DOHH2 (cell line): Measurements from ENCODE around the gene COX7A2L.

Experiments used
- EZH2phosphoT487 ChIP-seq: fragments of 200-600 bp; sonication (generic); IDR thresholded peaks from 2 replicates; pipeline ENCODE4 v1.6.1; 2017; ENCODE audit warnings: borderline replicate concordance, mild to moderate bottlenecking, antibody characterized with exemption, low read length, moderate library complexity, mixed read lengths
- TF ChIP-seq, protein P1 (sequence below): fragments of 200-600 bp; sonication (generic); IDR thresholded peaks from one replicate; pipeline ENCODE4 v1.5.1; 2014; ENCODE audit warnings: antibody characterized with exemption, mild to moderate bottlenecking, low read depth, low read length; ENCODE audit not compliant: poor library complexity, severe bottlenecking

DNA sequence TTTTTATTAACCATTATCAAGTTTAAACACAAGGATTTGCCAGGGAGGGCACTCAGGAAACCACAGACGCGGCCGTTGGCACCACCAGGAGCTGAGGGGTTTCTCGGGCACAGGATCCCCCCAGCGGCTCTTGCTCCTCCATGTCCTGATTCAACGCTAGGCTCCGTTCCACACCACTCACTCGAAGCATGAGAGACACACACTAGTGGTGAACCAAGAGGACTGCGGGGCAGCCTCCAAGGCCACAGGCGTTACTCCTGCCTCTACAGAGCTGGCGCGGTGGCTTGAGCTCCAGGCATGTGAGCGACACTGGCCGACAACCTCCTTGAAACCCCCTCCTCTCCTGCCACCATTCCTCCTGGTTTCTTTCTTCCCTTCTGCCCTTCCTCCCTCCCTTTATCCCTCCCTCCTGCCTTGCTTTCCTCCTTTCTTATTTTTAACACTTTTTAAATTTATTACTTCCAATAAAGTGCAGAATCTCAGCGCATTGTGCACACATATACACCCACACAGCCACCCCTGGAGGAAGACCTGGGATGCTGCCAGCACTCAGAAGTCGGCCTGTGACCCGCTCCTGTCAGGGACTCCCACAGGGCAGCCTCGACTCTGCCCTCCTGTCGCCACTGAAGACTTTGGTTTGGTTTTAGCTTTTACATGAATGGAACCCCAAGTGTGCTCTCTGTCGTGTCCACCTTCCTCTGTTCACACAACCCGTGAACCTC lies 21.7 kb downstream of the COX7A2L start:
- TF ChIP-seq, protein P1, sequence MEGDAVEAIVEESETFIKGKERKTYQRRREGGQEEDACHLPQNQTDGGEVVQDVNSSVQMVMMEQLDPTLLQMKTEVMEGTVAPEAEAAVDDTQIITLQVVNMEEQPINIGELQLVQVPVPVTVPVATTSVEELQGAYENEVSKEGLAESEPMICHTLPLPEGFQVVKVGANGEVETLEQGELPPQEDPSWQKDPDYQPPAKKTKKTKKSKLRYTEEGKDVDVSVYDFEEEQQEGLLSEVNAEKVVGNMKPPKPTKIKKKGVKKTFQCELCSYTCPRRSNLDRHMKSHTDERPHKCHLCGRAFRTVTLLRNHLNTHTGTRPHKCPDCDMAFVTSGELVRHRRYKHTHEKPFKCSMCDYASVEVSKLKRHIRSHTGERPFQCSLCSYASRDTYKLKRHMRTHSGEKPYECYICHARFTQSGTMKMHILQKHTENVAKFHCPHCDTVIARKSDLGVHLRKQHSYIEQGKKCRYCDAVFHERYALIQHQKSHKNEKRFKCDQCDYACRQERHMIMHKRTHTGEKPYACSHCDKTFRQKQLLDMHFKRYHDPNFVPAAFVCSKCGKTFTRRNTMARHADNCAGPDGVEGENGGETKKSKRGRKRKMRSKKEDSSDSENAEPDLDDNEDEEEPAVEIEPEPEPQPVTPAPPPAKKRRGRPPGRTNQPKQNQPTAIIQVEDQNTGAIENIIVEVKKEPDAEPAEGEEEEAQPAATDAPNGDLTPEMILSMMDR = no peak
- no peak for TF ChIP-seq EZH2phosphoT487
